Activated naive CD8-positive, alpha-beta T cell treated with anti-CD3 and anti-CD28 coated beads, Interleukin-2, amount 50 U/mL, for 16 hours (primary cell): Measurements from ENCODE around the gene CA12.

Experiments used
- DNase-seq: peaks from one replicate; pipeline ENCODE4 v3.0.0-alpha.2; 2020; ENCODE audit warnings: low read depth, low spot score

CA12 gene

GRCh38 chr15:63379492-63380150 lies 2.0 kb downstream of the CA12 start:
- no peak for DNase-seq

- no peak for DNase-seq
Observed at GRCh38 chr15:63378946-63379345, 2.7 kb downstream of the CA12 start.

GRCh38 chr15:63374686-63375520 lies 6.7 kb downstream of the CA12 start:
- no peak for DNase-seq

GRCh38 chr15:63373866-63374548 lies 7.6 kb downstream of the CA12 start:
- DNase-seq: no peak

- DNase-seq: no peak
Observed at GRCh38 chr15:63373330-63373729, 8.3 kb downstream of the CA12 start.

- no peak for DNase-seq
Observed at GRCh38 chr15:63372753-63373152, 8.9 kb downstream of the CA12 start.

- no peak for DNase-seq
Observed at GRCh38 chr15:63372018-63372705, 9.5 kb downstream of the CA12 start.

GRCh38 chr15:63371297-63371918 lies 10.2 kb downstream of the CA12 start:
- no peak for DNase-seq

- DNase-seq: no peak
Observed at GRCh38 chr15:63370764-63371163, 10.9 kb downstream of the CA12 start.

- DNase-seq: no peak
Observed at GRCh38 chr15:63369781-63370180, 11.9 kb downstream of the CA12 start.

- no peak for DNase-seq
Observed at GRCh38 chr15:63369296-63369695, 12.3 kb downstream of the CA12 start.

- DNase-seq: no peak
Observed at GRCh38 chr15:63368503-63368902, 13.1 kb downstream of the CA12 start.

- DNase-seq: no peak
Observed at GRCh38 chr15:63367900-63368299, 13.7 kb downstream of the CA12 start.

GRCh38 chr15:63367390-63367789 lies 14.3 kb downstream of the CA12 start:
- DNase-seq: no peak

- no peak for DNase-seq
Observed at GRCh38 chr15:63366451-63366850, 15.2 kb downstream of the CA12 start.

- no peak for DNase-seq
Observed at GRCh38 chr15:63365273-63365680, 16.4 kb downstream of the CA12 start.

GRCh38 chr15:63364399-63365272 lies 17.0 kb downstream of the CA12 start:
- no peak for DNase-seq

GRCh38 chr15:63363292-63363691 lies 18.4 kb downstream of the CA12 start:
- no peak for DNase-seq

- no peak for DNase-seq
Observed at GRCh38 chr15:63362885-63363284, 18.8 kb downstream of the CA12 start.

- no peak for DNase-seq
Observed at GRCh38 chr15:63362196-63362595, 19.4 kb downstream of the CA12 start.

- no peak for DNase-seq
Observed at GRCh38 chr15:63360170-63360569, 21.5 kb downstream of the CA12 start.
